Kidney epithelial cell (primary cell): Measurements from ENCODE around the gene PDK4. TPM values are rescaled to one million over a fixed set of nuclear protein-coding genes. Genes with fewer than 3 reads are reported as not detected.

ENCODE experiments used
- DNase-seq: peaks from one replicate; pipeline ENCODE4 v3.0.0-alpha.2; 2010; ENCODE audit warnings: low read depth
- H3K27me3 ChIP-seq: 2 replicates; pipeline ENCODE4 v1.6.0; 2011; ENCODE audit warnings: low read length; ENCODE audit not compliant: control insufficient read depth, insufficient read depth
- H3K36me3 ChIP-seq: 2 replicates; pipeline ENCODE4 v1.5.1; 2011; ENCODE audit warnings: low read length; ENCODE audit not compliant: control insufficient read depth, insufficient read depth
- H3K4me3 ChIP-seq: 2 replicates; pipeline ENCODE4 v1.5.1; 2011; ENCODE audit warnings: low read depth, mild to moderate bottlenecking, control low read depth, low read length
- CTCF ChIP-seq: IDR thresholded peaks from 2 replicates; pipeline ENCODE4 v1.5.1; 2011; ENCODE audit warnings: mild to moderate bottlenecking, moderate library complexity, low read length, control low read depth, inconsistent platforms; ENCODE audit not compliant: insufficient read depth, poor library complexity, severe bottlenecking
- total RNA-seq: library from RNA; depleted of rRNA; stranded (reverse); fragments of >200 nt; gene quantifications from 2 replicates; pipeline ENCODE4 v1.2.3, GENCODE V29; 2015

Gene PDK4
- total RNA-seq, 1 donor from 2014 or later, result 0.42 TPM

- Histone ChIP-seq H3K4me3 (no peak overlapping the region), H3K36me3 (no peaks in the 10 kb centered on the region), H3K27me3 (no peaks in the 10 kb centered on the region)
- DNase-seq, result no peak
- no peak for TF ChIP-seq CTCF
These were observed 24.3 kb upstream of the PDK4 start for GRCh38 chr7:95620631-95621030.

GRCh38 chr7:95619921-95620320, 23.6 kb upstream of the PDK4 start:
- no peak for TF ChIP-seq CTCF
- Histone ChIP-seq H3K36me3 (no peaks in the 10 kb centered on the region), H3K27me3 (no peaks in the 10 kb centered on the region), H3K4me3 (no peak overlapping the region)
- DNase-seq, result no peak

- H3K27me3 ChIP-seq, result no peaks in the 10 kb centered on the region
- no peak overlapping the region for H3K4me3 ChIP-seq
- TF ChIP-seq CTCF, result no peak
- H3K36me3 ChIP-seq, result no peaks in the 10 kb centered on the region
- DNase-seq, result no peak
These were observed 23.2 kb upstream of the PDK4 start for GRCh38 chr7:95619517-95619916.

GRCh38 chr7:95614442-95614940, 18.2 kb upstream of the PDK4 start:
- Histone ChIP-seq H3K36me3 (no peaks in the 10 kb centered on the region), H3K27me3 (no peaks in the 10 kb centered on the region), H3K4me3 (no peak overlapping the region)
- TF ChIP-seq CTCF, result no peak
- no peak for DNase-seq

GRCh38 chr7:95611224-95611623, 14.9 kb upstream of the PDK4 start:
- TF ChIP-seq CTCF, result no peak
- H3K27me3 ChIP-seq, result no peaks in the 10 kb centered on the region
- DNase-seq, result no peak
- H3K4me3 ChIP-seq, result no peak overlapping the region
- no peaks in the 10 kb centered on the region for H3K36me3 ChIP-seq

GRCh38 chr7:95609277-95609971, 13.1 kb upstream of the PDK4 start:
- TF ChIP-seq CTCF, result no peak
- Histone ChIP-seq H3K36me3 (no peaks in the 10 kb centered on the region), H3K4me3 (no peak overlapping the region), H3K27me3 (no peaks in the 10 kb centered on the region)
- DNase-seq, result no peak
